Caco-2 (cell line): ENCODE data around the gene L3MBTL4. TPM values are rescaled to one million over a fixed set of nuclear protein-coding genes. Genes with fewer than 3 reads are reported as not detected.

Source experiments
- BruUV-seq: library from RNA; stranded (reverse); fragments of 400-500 nt; replicated peaks from 2 replicates; lab custom pipeline; 2021; lab: Mats Ljungman, UMichigan
- CTCF ChIA-PET: fragments of 300-600 bp; sonication (Branson Sonifier 250); formaldehyde crosslinking; loops from one replicate; lab custom pipeline; 2022; ENCODE audit warnings: antibody characterized with exemption; lab: Charles Lee
- POLR2A ChIA-PET: fragments of 300-600 bp; sonication (Branson Sonifier 250); formaldehyde crosslinking; loops from one replicate; lab custom pipeline; 2022; ENCODE audit warnings: antibody characterized with exemption; lab: Charles Lee
- DNase-seq, 2 experiments: peaks; one replicate each; pipeline versions ENCODE4 v3.0.0 to v3.0.0-alpha.2; 2020 to 2022
- H3K27me3 ChIP-seq: replicated peaks from 2 replicates; pipeline ENCODE4 v1.6.0; 2011; ENCODE audit warnings: low read length; ENCODE audit not compliant: control insufficient read depth, insufficient read depth
- H3K36me3 ChIP-seq: 2 replicates; pipeline ENCODE4 v1.5.1; 2011; ENCODE audit warnings: low read length; ENCODE audit not compliant: control insufficient read depth, insufficient read depth
- H3K4me1 ChIP-seq: fragments of 250-450 bp; sonication (Bioruptor Pico); 2 replicates; pipeline ENCODE4 v1.5.1; 2020; ENCODE audit warnings: mild to moderate bottlenecking
- H3K4me3 ChIP-seq: 2 replicates; pipeline ENCODE4 v1.5.1; 2011; ENCODE audit warnings: low read depth, mild to moderate bottlenecking, control low read depth, low read length
- H3K9me3 ChIP-seq: fragments of 250-450 bp; sonication (Bioruptor Pico); 2 replicates; pipeline ENCODE4 v1.5.1; 2020; ENCODE audit warnings: mild to moderate bottlenecking, moderate library complexity
- H3K27ac Mint-ChIP-seq: one replicate; pipeline ENCODE4 v1.8.0; 2022; ENCODE audit warnings: mixed read lengths; ENCODE audit not compliant: unreplicated experiment
- H3K27me3 Mint-ChIP-seq: one replicate; pipeline ENCODE4 v1.8.0; 2022; ENCODE audit warnings: mixed read lengths; ENCODE audit not compliant: insufficient read depth, unreplicated experiment
- H3K36me3 Mint-ChIP-seq: one replicate; pipeline ENCODE4 v1.8.0; 2022; ENCODE audit warnings: mild to moderate bottlenecking, mixed read lengths; ENCODE audit not compliant: insufficient read depth, unreplicated experiment
- H3K4me1 Mint-ChIP-seq: one replicate; pipeline ENCODE4 v1.8.0; 2022; ENCODE audit warnings: low read depth, mixed read lengths; ENCODE audit not compliant: unreplicated experiment
- H3K4me3 Mint-ChIP-seq: one replicate; pipeline ENCODE4 v1.8.0; 2022; ENCODE audit warnings: mild to moderate bottlenecking, moderate library complexity, mixed read lengths; ENCODE audit not compliant: unreplicated experiment
- H3K9me3 Mint-ChIP-seq: one replicate; pipeline ENCODE4 v1.8.0; 2022; ENCODE audit warnings: mixed read lengths; ENCODE audit not compliant: unreplicated experiment
- CTCF ChIP-seq, 2 experiments: fragments of 200-600 bp in 1 of 2; IDR thresholded peaks; 1 replicate in 1 of 2; 2 replicates in 1 of 2; pipeline versions ENCODE4 v1.5.1 to v1.8.0; 2011 to 2022; ENCODE audit warnings: antibody characterized with exemption in 1 of 2, control low read depth in 1 of 2, inconsistent platforms in 1 of 2, low read depth in 1 of 2, low read length in 1 of 2, mild to moderate bottlenecking in 1 of 2, moderate library complexity in 1 of 2; ENCODE audit not compliant: insufficient read depth in 1 of 2, severe bottlenecking in 1 of 2, unreplicated experiment in 1 of 2
- intact Hi-C: fragments of 100-400 bp; cut with micrococcal nuclease; formaldehyde crosslinking; loops from one replicate; pipeline ENCODE4 v1.10.0; 2022; ENCODE audit not compliant: unreplicated experiment
- total RNA-seq: library from RNA; stranded (reverse); gene quantifications from 2 replicates; pipeline ENCODE4 v1.2.3, GENCODE V29; 2022

L3MBTL4 gene
- total RNA-seq, 1 experiment from 2014 or later, result 0.23 TPM

- DNase-seq, result no peak
- Mint-ChIP-seq H3K4me1 (no peaks in the 10 kb centered on the region), H3K9me3 (no peaks in the 10 kb centered on the region), H3K4me3 (no peak overlapping the region), H3K36me3 (no peaks in the 10 kb centered on the region), H3K27ac (no peak overlapping the region), H3K27me3 (peaks cover 15% of the 10 kb centered on the region)
- intact Hi-C loops, result no loop called here
- H3K27me3 ChIP-seq, result no peaks in the 10 kb centered on the region
- no peaks in the 10 kb centered on the region for H3K4me1 ChIP-seq
- CTCF ChIA-PET, result no interaction called here
- POLR2A ChIA-PET, result no interaction called here
- no peaks in the 10 kb centered on the region for H3K9me3 ChIP-seq
- H3K36me3 ChIP-seq, result no peaks in the 10 kb centered on the region
- H3K4me3 ChIP-seq, result no peak overlapping the region
- no TSS peak for BruUV-seq
- no peak for TF ChIP-seq CTCF (IDR thresholded peaks at IDR 0.05; ENCODE audit: insufficient read depth in 1 of 2, low read depth in 1 of 2, low read length in 1 of 2, severe bottlenecking in 1 of 2, unreplicated experiment in 1 of 2)
Observed at GRCh38 chr18:5948237-5948636, 466.5 kb downstream of the L3MBTL4 start.

- Mint-ChIP-seq H3K36me3 (no peaks in the 10 kb centered on the region), H3K9me3 (no peaks in the 10 kb centered on the region), H3K27me3 (peaks cover 9% of the 10 kb centered on the region), H3K27ac (no peak overlapping the region), H3K4me3 (no peak overlapping the region), H3K4me1 (no peaks in the 10 kb centered on the region)
- CTCF ChIA-PET, result no interaction called here
- no peaks in the 10 kb centered on the region for H3K4me1 ChIP-seq
- POLR2A ChIA-PET, result no interaction called here
- no peaks in the 10 kb centered on the region for H3K36me3 ChIP-seq
- H3K4me3 ChIP-seq, result no peak overlapping the region
- H3K27me3 ChIP-seq, result no peaks in the 10 kb centered on the region
- TF ChIP-seq CTCF (IDR thresholded peaks at IDR 0.05; ENCODE audit: insufficient read depth in 1 of 2, low read depth in 1 of 2, low read length in 1 of 2, severe bottlenecking in 1 of 2, unreplicated experiment in 1 of 2), result no peak
- BruUV-seq, result no TSS peak
- intact Hi-C loops, result no loop called here
- no peak for DNase-seq
- H3K9me3 ChIP-seq, result no peaks in the 10 kb centered on the region
Observed at GRCh38 chr18:5944448-5944847, 470.3 kb downstream of the L3MBTL4 start.

- intact Hi-C loops, result no loop called here
- no TSS peak for BruUV-seq
- H3K9me3 ChIP-seq, result no peaks in the 10 kb centered on the region
- no peaks in the 10 kb centered on the region for H3K27me3 ChIP-seq
- Mint-ChIP-seq H3K4me1 (no peaks in the 10 kb centered on the region), H3K9me3 (no peaks in the 10 kb centered on the region), H3K36me3 (no peaks in the 10 kb centered on the region), H3K27me3 (peaks cover 9% of the 10 kb centered on the region), H3K27ac (no peak overlapping the region), H3K4me3 (no peak overlapping the region)
- no peak for DNase-seq
- no peak for TF ChIP-seq CTCF (IDR thresholded peaks at IDR 0.05; ENCODE audit: insufficient read depth in 1 of 2, low read depth in 1 of 2, low read length in 1 of 2, severe bottlenecking in 1 of 2, unreplicated experiment in 1 of 2)
- H3K4me1 ChIP-seq, result no peaks in the 10 kb centered on the region
- no peaks in the 10 kb centered on the region for H3K36me3 ChIP-seq
- ChIA-PET POLR2A (no interaction called here), CTCF (no interaction called here)
- no peak overlapping the region for H3K4me3 ChIP-seq
Observed at GRCh38 chr18:5943514-5943913, 471.2 kb downstream of the L3MBTL4 start.
